ENCODE data around the gene TMEM14A. TPM values are rescaled to one million over a fixed set of nuclear protein-coding genes. Genes with fewer than 3 reads are reported as not detected.

Gene TMEM14A
- total and polyA plus RNA-seq, 8 donors = 20.6 to 44.5 (median 41.0) TPM

DNA sequence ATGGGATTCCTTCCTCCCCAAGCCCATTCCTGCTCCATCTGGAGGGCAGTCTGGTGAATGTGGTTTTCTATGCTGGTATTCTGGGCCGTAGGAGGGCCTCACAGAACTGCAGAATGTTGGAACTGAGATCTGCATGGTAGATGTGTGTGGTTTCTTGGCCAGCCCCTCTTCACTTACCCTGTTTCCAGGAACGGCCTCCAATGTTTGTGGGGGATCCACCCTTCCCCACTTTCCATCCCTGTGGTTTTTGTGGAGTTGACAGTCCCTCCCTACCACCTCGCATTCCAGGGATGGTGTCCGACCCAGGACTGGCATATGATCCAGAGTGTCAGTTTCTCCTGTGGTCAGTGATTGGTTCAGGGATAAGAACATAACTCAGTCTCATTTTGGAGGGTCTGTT is 26.7 kb upstream of the TMEM14A start:
- H3K36me3 ChIP-seq = no peaks in the 10 kb centered on the region
- DNase-seq = no peak
- TF ChIP-seq, protein P1, sequence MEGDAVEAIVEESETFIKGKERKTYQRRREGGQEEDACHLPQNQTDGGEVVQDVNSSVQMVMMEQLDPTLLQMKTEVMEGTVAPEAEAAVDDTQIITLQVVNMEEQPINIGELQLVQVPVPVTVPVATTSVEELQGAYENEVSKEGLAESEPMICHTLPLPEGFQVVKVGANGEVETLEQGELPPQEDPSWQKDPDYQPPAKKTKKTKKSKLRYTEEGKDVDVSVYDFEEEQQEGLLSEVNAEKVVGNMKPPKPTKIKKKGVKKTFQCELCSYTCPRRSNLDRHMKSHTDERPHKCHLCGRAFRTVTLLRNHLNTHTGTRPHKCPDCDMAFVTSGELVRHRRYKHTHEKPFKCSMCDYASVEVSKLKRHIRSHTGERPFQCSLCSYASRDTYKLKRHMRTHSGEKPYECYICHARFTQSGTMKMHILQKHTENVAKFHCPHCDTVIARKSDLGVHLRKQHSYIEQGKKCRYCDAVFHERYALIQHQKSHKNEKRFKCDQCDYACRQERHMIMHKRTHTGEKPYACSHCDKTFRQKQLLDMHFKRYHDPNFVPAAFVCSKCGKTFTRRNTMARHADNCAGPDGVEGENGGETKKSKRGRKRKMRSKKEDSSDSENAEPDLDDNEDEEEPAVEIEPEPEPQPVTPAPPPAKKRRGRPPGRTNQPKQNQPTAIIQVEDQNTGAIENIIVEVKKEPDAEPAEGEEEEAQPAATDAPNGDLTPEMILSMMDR (IDR thresholded peaks at IDR 0.05) = no peak

DNA sequence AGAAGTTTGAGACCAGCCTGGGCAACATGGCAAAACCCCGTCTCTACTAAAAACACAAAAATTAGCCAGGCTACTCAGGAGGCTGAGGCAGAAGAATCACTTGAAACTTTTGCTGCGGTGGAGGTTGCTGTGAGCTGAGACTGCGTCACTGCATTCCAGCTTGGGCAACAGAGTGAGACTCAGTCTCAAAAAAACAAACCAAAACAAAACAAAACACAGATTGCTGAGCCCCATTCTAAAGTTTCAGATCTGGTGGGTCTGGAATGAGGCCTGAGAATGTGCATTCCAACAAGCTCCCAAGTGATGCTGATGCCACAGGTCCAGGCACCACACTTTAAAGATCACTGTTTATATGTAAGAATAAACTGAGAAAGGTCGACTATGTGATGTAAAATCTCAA is 24.9 kb upstream of the TMEM14A start:
- Histone ChIP-seq H3K27ac (no peak overlapping the region), H3K4me3 (no peak overlapping the region), H3K9me3 (no peaks in the 10 kb centered on the region), H3K4me1 (peaks cover 0 to 15% of the 10 kb centered on the region in 2 donors), H3K36me3 (no peaks in the 10 kb centered on the region), H3K27me3 (no peaks in the 10 kb centered on the region)
- no peak for ATAC-seq
- TF ChIP-seq, protein P1 (IDR thresholded peaks at IDR 0.05) = no peak
- no peak for DNase-seq
- intact Hi-C loops (cut with DNase I) = no loop called here

More for the DNA sequence above, 26.7 kb upstream of the TMEM14A start:
- H3K9me3 ChIP-seq = no peaks in the 10 kb centered on the region
- no peak overlapping the region for H3K27ac ChIP-seq
- H3K4me3 ChIP-seq = no peak overlapping the region
- intact Hi-C loops (cut with DNase I) = no loop called here
- H3K27me3 ChIP-seq = peaks cover 0 to 16% of the 10 kb centered on the region in 2 donors
- no peak for ATAC-seq
- H3K4me1 ChIP-seq = peaks cover 0 to 26% of the 10 kb centered on the region in 2 donors

DNA sequence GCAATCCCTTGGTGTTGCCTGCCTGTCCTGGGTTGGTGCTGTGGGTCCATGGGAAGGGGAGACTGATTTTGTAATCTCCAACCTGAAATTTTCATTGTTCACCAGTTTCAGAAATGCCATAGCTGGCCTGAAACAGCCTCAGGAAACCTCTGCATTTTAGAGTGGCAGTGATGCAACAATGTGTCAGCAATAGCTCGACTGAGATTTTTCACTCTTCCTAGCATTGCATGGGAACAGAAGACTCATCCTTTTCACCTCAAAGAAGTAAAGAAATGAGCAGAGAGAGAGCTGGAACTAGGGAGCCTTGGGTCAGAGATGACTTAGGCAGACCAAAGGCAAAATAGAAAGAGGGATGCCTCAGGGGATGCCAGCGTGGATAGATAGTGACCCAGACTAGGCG is 23.7 kb upstream of the TMEM14A start:
- Histone ChIP-seq H3K27me3 (no peaks in the 10 kb centered on the region), H3K4me1 (peaks cover 0 to 3% of the 10 kb centered on the region in 2 donors), H3K9me3 (no peaks in the 10 kb centered on the region), H3K4me3 (no peak overlapping the region), H3K27ac (no peak overlapping the region), H3K36me3 (no peaks in the 10 kb centered on the region)
- DNase-seq (no peak), ATAC-seq (no peak)
- TF ChIP-seq, protein P1 (IDR thresholded peaks at IDR 0.05) = no peak
- intact Hi-C loops (cut with DNase I) = no loop called here

DNA sequence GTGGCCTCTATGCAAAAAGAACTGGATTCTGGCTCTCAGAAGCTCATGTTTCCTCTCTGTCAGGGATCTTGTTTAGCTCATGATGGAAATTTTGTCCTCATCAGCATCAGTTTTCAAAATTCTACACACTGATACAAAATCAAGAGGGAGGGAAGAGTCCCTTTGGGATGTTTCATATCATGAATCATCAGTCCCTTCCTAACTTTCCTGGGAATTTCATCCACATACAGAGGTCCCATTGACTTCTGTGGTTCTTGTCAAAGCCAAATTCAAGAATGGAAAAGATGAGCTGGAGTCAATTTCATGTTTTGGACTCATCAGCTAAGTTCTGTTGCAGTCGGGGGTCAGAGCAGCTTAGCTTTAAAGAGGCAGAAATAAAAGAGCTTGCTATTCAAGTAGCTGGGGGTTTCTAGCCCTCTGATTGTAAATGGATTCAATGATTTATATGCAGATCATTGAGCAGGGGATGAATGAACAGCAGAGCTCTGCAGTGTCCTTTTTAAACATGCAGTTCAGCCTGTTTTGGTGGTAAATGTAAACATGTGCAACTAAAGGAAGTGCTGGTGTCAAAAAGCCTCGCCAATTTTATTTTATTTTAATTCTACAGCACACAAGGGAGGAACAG is 21.3 kb upstream of the TMEM14A start:
- H3K36me3 ChIP-seq = no peaks in the 10 kb centered on the region
- H3K4me1 ChIP-seq = no peaks in the 10 kb centered on the region
- H3K4me3 ChIP-seq = no peak overlapping the region
- H3K9me3 ChIP-seq = no peaks in the 10 kb centered on the region
- H3K27me3 ChIP-seq = no peaks in the 10 kb centered on the region
- intact Hi-C loops (cut with DNase I) = no loop called here
- TF ChIP-seq, protein P1 (IDR thresholded peaks at IDR 0.05) = no peak
- DNase-seq = no peak
- H3K27ac ChIP-seq = no peak overlapping the region
- ATAC-seq = no peak

DNA sequence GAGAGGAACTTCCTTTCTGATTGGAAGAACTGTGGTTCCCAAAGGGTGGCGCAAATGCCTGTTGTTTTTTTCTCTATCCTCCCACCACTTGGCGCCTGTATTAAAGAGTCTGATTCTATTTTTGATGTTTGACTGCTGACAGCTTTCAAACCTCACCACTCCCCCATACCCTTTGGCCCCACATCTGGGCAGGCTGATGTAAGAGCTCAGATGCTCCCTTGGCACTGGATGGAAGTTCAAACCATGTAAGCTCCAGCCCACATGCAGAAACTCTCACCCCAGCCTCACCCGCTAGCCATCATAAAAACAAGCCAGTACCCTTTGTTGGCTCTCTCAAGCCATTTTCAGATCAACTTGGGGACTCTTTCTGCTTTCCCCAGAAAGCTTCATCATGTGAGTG is 20.0 kb upstream of the TMEM14A start:
- ATAC-seq (no peak), DNase-seq (no peak)
- no peak overlapping the region for H3K4me3 ChIP-seq
- H3K36me3 ChIP-seq = no peaks in the 10 kb centered on the region
- no peak overlapping the region for H3K27ac ChIP-seq
- H3K9me3 ChIP-seq = no peaks in the 10 kb centered on the region
- no peaks in the 10 kb centered on the region for H3K4me1 ChIP-seq
- no peaks in the 10 kb centered on the region for H3K27me3 ChIP-seq
- TF ChIP-seq, protein P1 (IDR thresholded peaks at IDR 0.05) = no peak
- intact Hi-C loops (cut with DNase I) = no loop called here

Data from left lung (tissue), 10 donors.